HG02973 (cell line): Measurements from ENCODE around the gene SFXN5.
A peak's percentile ranks its signal among the peaks of the same experiment; 100 is the strongest.
"Not testable (repeated sequence)": the region's sequence is repeated elsewhere in the genome, so short reads cannot be mapped to it uniquely, and the experiment has no call there.

Experiments
- ATAC-seq: cut with Tn5 transposase; IDR thresholded peaks from one replicate; pipeline ENCODE4 v1.9.1; 2021; ENCODE audit warnings: moderate library complexity; ENCODE audit not compliant: unreplicated experiment

Gene SFXN5

GRCh38 chr2:73078457-73079411 is 7.2 kb upstream of the SFXN5 start:
- ATAC-seq, result no peak

- no peak for ATAC-seq
These were observed 5.9 kb upstream of the SFXN5 start for GRCh38 chr2:73077424-73077795.

- ATAC-seq, result no peak
These were observed 5.3 kb upstream of the SFXN5 start for GRCh38 chr2:73076701-73077423.

GRCh38 chr2:73075477-73076373 is 4.2 kb upstream of the SFXN5 start:
- no peak for ATAC-seq

GRCh38 chr2:73074110-73075069 is 2.9 kb upstream of the SFXN5 start:
- no peak for ATAC-seq

GRCh38 chr2:73072416-73072815 is 904 bp upstream of the SFXN5 start:
- no peak for ATAC-seq

- ATAC-seq, result no peak
These were observed 550 bp upstream of the SFXN5 start for GRCh38 chr2:73072129-73072395.

- peak; percentile 19 for ATAC-seq
These were observed 711 bp downstream of the SFXN5 start for GRCh38 chr2:73070643-73071359.

GRCh38 chr2:73069855-73070642 is 1.5 kb downstream of the SFXN5 start:
- no peak for ATAC-seq

- no peak for ATAC-seq
These were observed 2.3 kb downstream of the SFXN5 start for GRCh38 chr2:73069041-73069854.

GRCh38 chr2:73068147-73068546 is 3.4 kb downstream of the SFXN5 start:
- no peak for ATAC-seq

GRCh38 chr2:73067043-73067442 is 4.5 kb downstream of the SFXN5 start:
- no peak for ATAC-seq

- not testable (repeated sequence) for ATAC-seq
These were observed 6.4 kb downstream of the SFXN5 start for GRCh38 chr2:73065070-73065469.

- ATAC-seq, result no peak
These were observed 7.3 kb downstream of the SFXN5 start for GRCh38 chr2:73063909-73064875.

- ATAC-seq, result no peak
These were observed 8.0 kb downstream of the SFXN5 start for GRCh38 chr2:73063472-73063871.

GRCh38 chr2:73059106-73059505 is 12.4 kb downstream of the SFXN5 start:
- no peak for ATAC-seq

GRCh38 chr2:73054980-73055379 is 16.5 kb downstream of the SFXN5 start:
- ATAC-seq, result no peak
